ENCODE measurements around the gene KCTD18.

Gene KCTD18

DNA sequence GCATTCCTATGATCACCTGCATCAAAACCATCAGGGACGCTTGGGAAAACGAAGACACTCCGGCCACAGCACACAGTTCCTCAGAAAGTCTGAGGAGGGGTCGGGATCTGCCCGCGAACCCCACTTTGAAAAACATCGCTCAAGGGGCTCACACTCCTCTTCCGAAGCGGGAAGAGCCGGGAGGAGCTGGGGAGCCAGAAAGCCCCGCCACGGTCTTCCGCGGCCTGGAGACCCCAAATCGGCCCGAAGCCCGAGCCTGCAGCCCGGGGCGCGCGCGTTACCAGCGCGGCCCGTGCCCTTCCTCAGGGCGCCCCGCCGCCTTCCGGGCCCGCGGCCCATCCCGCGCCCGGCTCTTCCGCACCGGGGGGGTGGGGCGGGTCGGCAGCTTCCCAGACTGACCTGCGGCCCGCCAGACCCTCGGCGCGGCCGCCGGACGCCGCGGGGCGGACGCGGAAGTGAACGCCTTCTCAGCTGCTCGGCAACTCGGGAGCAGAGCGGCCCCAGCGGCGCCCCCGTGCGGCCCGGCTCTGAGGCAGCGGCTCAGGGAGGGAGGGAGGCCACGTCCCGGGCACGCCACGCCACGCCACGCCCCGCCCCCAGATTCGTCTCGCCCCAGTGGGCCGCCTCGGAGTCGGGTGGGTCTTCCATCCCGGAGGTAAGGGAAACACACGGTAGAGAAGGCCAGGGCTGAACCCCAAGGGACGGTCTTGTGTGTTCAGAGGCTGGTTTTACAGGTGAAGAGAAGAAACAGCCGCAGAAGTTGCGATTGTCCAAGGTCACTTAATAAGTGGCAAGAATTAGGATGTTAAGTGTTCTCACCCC is at the start of gene KCTD18:
Gene KCTD18, minus strand, starts transcription at position 457 of the 822 bp plus-strand sequence. CDS start 3,052 bp downstream, outside the sequence.
- DNase-seq, result peak; percentile 93

DNA sequence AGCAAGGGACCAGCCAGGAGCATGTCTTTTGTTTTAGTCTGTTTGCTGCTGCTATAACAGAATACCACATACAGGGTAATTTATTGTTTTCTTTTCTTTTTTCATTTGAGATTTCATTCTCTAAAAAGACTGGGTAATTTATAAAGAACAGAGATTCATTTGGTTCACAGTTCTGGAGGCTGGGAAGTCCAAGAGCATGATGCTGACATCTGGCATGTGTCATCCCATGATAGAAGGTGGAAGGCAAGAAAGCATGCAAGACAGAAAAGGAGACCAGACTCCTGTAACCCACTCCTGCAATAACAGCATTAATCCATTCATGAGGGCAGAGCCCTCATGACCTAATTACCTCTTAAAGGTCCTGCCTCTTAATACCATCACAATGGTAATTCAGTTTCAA is 30.9 kb upstream of the KCTD18 start:
- DNase-seq, result no peak

DNA sequence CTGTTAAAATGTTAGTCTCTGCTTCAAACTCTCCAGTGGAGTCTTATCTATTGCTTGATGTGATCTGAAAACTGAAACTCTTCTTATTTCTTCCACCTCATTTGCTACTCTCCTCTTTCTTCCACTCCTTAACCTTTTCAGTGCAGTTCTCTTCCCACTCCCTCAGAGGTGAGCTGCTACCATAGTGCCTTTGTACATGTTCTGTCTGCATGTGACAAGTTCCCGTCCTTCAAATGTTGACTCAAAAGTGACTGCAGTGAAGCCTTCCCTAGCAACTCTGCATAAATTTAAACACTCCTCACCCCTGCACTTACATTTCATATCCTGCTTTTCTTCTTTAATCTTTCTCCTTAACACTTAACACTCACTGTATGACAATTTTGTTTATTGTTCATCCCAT is 28.3 kb upstream of the KCTD18 start:
- DNase-seq, result no peak

DNA sequence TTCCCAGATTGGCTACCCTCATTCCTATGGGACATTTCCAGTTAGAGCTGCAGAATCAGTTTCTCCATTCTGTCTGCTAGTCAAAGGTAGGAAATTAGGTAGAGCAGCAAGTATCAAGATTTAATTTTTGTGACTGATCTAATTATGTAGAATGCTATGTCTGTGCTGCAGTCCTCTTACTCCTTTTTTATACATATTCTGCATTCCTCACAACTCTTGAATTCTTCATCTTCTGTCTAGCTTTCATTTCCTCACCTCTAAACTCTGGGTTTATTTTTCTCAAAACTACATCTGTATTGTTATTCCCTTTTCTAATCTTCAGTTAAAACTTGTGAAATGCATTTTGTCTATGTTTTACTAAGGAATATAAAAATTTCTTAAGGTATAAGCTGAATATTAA is 24.7 kb upstream of the KCTD18 start:
- DNase-seq, result no peak

DNA sequence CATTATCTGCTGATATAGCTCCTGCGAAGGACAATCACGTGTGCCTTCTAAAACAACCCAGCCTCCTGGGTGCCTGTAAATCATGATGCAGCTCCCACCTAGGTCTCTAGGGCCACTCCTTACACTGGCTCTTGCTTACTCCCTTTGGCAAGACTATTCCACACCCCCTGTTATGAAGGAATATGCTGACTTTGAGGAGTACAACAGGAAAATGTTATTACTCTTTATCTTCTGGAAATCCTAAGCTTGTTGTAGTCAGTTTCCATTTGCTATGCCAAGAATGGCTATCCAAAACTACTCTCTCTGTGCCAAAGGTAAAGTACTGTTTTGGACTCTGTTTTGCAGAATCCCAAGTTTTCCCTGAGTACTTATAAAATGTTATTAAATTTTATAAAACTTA is 23.9 kb upstream of the KCTD18 start:
- no peak for DNase-seq

DNA sequence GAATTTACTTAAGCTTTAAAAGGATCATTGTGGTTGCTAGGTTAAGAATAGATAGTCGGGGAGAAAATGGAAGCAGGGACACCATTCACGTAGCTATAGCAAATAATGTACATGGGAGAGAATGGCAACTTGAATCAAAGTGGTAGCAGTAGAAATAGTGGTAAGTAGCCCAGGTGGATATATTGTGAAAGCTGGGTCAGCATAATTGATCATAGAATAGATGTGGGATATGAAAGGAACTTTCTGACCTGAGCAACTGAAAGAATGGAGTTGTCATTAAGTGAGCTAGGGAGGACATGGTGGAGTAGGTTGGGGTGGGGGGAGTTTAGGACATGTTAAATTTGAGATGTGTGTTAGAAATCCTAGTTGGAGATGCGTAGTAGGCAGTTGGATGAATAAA is 18.4 kb upstream of the KCTD18 start:
- no peak for DNase-seq

DNA sequence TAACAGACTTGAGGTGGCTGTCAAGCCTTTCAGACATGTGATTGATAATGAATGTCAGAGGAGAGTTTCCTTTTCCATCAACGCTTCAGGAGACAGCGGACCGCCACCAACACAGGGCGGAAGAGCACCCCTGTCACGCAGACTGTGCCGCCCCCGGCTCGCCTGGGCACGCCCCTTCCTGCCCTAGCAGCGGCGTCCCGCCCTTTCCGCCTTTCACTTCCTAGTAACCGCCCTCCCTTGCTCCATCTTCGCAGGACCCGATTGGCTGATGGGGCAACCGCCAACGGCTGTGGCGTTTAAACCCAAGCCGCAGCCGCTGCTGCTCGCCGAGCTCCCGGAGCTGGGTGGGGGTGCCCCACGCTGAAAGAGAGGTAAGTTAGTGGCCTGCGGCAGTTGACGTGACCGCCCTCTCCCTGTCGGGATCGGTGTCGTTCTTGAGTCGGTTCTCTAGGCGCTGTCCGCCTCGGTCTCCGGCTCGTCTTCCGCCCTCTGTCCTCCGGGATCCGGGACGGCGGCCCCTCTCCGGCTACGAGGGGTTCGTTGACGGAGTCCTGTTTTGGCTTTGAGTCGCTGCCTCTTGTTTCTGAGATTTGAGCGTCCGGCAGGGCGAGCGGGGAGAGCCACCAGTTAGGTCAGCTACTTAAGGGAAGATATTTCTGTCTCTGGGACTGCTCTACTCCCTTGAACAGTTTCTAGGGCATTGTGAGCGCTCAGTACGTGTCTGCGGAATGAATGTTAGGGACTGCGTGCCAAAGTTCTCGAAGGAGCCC is 16.2 kb upstream of the KCTD18 start, which contains the start of gene SGO2:
Gene SGO2, plus strand, starts transcription at position 326 of the 770 bp plus-strand sequence. CDS start 6,769 bp downstream, outside the sequence.
- DNase-seq, result peak; percentile 95

DNA sequence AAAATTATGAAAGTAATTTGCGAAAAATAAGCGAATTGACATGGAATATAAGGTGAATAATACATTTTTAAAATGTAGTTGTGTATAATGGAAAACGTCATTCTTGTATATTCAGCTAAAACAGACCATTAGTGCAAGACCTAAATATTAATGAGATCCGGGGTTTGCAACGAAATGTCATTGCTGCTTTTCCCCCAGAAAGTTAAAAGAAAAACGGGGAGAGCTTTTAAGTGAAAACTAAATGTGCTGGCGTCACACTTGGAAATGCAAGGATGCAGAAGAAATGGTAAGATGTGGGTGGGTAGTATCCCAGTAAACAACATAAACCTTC is 15.6 kb upstream of the KCTD18 start:
- no peak for DNase-seq

DNA sequence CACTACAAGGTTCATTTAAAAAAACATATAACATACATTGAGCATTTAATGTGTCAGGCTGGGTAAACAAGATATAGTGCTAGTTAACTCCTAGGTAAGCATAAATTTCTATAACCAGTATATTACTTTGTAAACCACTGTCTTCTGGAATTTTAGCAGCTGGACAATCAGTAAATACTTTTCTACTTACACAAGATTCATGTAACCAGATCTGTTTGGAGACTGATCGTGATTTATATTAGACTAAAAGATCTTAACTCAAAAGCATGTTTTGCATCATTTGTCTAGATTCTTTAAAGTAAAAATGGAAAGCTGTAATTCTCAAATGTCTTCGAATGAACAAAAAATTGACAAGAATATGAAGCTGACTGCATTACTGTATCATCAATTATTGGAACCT is 15.2 kb upstream of the KCTD18 start:
- no peak for DNase-seq

DNA sequence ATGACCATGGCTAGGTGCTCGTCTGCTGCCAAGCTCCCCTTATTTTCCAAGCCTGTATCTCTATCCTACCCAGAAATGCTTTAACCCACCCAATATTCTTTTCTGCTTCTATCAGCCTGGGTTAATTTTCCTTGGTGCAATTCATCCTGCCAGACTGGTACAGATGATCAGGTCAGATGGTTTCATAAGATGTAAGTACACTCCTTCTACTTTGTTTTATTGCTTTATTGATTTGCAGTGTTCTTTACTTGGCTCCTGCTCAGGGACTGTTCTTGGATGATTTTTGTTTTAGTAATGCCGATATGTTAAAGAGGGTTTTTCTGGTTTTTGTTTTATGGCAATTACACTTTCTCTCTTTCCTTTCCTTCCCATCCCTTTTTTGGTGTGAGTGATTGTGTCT is 13.7 kb upstream of the KCTD18 start:
- no peak for DNase-seq

DNA sequence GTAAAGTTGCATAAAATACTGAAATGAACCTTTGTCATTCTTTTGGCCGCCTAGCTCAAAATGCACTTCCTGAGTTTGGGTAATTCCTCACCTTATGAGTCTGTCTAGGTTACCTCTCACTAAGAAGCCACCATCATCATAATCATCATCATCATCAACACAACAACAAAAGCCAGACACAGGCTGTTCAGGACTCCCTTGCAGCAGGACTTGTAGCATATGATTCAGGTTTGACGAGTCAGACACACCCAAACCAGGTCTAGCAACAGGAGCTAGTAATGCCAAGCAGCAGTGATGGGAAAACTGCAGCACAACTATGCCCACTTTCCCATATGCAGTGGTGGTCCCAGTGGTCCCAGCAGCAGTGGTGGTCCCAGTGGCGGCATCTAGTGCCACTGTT is 13.3 kb upstream of the KCTD18 start:
- DNase-seq, result no peak

DNA sequence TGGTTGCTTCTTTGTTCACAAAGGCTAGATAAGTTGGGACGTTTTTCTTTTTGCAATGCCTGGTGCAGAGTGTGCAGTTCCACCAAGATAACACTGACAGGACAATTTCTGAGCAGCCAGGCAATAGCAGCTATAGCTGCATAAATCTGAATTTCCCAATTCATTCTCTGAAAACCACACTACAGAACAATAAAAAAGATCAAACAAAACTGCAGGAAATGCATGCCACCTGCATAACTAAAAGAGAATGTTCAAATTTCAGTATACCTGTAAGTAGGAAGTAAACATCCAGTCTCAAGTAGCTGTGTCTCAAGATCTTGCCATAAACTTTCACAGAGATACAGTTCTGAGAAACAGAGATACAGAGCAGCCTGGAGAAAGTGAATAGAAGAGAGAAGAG is 5.3 kb upstream of the KCTD18 start:
- no peak for DNase-seq

DNA sequence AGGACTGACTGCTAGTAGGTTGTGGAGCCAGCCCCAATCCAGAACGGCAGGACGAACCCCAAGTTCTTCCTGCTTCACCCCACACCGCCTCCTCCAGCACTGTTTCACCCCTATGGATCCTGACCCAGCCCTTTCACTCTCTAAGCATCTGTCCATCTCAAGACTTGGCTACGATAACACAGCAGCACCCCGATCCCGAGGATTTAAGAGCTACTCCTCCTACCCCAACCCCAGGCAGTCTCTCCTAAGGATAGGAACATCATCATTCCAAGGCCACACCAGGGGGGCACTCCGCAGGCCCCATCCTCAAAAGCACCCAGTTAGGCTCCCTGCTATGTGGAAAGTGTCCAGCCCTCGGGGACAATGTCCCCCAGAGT is 645 bp downstream of the KCTD18 start:
- no peak for DNase-seq

DNA sequence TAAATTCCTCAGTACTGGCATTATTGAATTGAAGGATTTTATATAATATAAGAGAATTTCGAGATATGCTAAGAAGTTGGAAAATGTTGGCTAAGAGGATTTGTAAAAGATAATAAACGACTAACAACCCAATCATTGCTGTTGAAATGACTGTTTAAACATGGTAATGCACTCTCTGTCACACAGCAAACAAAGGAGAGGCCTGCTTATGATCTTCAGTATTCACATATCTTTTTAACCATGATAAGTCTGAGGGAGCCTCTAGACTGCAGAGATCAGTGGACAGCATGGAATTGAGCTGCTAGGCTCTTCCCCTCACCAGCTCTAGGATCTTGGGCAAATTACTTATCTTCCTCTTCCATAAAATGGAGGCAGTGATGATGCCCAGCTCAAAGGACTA is 2.7 kb downstream of the KCTD18 start:
- DNase-seq, result no peak

DNA sequence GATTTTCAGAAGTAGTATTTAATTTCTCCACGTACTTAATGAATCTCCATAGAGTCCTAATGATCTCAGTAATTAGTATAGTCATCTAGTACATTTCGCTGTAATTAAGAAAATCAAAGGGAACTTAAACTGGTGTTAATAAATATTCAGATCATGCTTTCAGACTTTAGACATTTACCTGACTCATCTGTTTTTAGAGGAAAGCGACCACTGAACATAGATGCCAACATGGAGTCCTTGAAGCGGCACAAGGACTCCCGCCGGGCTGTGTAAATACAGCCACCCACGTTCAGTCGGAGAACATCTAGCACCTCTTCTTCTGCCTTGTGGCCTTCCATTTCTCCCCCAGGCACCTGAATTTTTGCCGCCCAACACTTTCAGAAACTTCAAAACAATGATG is 3.2 kb downstream of the KCTD18 start:
- no peak for DNase-seq

DNA sequence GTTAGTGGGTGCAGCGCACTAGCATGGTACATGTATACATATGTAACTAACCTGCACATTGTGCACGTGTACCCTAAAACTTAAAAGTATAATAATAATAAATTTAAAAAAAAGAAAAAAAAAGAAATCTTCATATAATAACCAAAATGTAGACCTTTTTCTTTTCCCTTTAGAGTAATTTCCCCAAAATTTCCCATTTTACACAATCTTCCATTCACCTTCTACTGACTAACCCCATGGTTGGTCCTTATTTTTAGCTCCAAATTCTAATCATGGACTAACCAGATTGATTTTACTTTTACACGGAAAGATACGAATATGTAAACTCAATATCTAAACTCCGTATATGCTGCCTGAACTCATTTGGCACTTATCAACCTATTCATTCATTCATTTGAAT is 7.7 kb downstream of the KCTD18 start:
- no peak for DNase-seq

DNA sequence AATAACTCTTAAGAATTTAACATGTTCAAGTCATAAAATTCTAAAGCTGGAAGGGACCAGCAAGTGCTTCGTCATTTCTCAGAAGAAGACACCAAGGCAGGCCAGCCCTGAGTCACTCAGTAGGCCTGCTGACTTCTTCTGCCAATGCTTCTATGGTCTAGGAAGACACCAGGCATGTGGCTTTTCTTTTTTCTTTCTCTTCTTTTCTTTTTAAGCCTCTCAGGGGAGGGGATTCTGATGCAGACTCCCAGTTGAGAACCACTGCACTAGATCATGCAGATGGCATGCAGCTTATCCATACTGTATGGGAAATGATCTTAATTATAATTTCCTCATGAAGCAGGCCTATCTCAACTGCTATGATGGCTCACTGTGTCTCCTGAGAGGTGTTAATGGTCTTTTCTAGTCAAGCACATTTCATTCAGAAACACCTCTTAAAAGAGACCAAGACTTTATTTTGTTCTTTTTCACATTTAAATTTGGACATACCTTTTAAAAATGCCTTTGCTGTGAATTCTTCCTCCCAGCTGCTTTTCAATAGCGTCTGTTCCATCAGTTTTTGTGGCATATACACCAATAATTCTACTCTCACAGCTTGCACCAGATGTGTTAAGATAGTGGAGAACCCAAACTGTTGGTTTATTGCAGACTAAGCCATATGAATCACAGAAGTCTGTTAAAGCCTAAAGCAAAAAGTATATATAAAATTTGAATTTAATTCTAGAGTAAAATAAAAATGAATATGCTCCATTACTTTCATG is 11.3 kb downstream of the KCTD18 start:
- no peak for DNase-seq

DNA sequence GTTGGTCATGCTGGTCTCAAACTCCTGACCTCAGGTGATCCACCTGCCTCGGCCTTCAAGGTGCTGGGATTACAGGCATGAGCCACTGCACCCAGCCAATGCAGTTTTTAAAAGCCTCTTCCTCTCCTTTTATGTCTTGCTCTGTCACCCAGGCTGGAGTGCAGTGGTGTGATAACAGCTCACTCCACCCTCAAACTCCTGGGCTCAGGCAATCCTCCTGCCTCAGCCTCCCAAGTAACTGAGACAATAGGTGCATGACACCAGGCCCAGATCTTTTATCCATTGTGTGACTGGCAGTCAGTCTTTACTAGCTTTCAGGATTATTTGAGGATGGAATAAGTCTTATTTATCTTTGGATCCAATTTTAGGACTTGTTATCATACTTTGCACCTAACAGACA is 13.2 kb downstream of the KCTD18 start:
- no peak for DNase-seq

DNA sequence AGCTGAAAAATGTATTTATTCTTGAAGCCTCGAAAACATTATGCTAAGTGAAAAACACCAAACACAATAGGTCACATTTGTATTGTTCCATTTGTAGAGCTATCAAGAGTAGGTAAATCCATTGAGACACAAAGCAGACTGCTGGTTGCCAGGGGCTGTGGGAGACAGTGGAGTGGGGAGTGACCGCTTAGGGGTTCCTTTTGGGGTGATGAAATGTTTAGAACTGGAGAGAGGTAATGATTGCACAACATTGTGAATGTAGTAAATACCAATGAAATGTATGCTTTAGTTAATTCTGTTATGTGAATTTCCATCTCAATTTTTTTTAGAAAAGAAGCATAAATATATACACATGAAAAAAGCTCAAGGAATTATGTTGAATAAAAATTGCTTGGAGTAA is 15.8 kb downstream of the KCTD18 start:
- DNase-seq, result no peak

DNA sequence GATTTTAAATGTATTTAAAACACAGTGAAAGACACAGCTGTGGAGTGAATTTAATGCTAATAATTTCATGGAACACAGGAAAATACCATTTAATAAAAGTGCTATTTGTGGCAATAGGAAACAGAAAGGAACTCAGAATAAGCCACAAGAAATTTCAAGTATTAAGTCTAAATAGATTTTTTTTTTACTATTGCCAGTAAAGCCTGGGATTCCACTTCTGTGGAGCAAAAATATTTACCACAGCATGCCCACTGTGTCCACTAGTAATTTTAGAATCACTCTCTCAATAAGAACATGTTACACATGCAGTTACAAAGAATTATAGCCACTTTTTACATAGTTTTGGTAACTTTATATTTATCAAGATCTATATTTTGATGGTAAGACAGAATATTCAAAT is 17.2 kb downstream of the KCTD18 start:
- no peak for DNase-seq

DNA sequence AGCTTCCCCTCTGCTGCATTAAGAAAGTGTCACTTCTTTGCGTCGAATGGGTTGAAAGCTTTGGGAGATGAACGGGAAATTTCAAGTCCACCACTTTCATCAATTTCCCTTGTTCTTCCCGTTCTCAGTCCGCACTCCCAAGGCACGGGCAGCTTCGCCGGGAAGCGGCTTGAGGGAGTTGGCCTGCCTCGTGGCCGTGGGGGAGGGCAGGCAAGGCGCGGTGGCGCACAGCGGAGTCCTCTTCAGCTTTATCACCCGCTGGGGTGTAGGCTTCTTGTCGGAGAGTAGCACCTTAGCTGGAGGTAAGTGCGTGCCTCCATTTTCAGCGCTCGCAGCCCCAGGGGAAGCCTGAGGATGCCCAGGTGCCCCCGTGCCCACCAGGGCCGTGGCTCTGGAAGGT is 19.9 kb downstream of the KCTD18 start:
- DNase-seq, result no peak

DNA sequence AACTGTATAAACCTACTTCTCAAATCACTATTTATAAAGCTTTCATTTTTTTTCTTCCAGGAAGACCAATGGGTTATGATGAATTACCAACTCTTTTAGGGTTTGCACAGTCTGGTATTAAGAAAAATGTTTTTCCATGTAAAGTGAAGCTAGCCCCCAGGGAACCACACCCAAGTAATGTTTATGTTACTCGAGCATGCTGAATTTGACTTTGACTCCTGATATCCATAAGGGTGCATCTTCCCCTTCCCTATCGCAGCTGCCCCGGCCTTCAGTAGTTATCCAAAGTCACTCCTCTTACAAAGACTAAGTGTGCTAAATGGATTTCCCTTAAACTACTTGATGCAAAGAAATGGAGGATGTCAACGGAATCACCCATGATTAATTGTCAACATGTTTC is 21.7 kb downstream of the KCTD18 start:
- DNase-seq, result no peak

DNA sequence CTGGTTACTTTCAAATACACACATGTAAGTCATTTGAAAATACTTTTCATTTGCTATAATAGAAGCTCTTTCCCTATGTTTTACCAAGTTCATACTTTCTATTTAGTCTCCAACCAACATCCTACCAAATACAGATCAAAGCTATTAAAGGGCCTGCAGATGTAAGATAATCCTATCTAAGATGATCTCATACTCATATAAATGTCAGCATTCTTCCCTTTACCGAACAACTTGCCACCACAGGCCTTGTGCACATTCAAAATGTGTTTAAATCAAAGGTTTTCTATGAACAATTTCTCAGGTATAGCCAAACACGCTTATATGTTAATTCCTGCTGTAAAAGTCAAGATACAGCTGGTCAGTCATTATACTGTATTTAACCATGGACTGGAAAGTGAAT is 23.3 kb downstream of the KCTD18 start:
- no peak for DNase-seq

DNA sequence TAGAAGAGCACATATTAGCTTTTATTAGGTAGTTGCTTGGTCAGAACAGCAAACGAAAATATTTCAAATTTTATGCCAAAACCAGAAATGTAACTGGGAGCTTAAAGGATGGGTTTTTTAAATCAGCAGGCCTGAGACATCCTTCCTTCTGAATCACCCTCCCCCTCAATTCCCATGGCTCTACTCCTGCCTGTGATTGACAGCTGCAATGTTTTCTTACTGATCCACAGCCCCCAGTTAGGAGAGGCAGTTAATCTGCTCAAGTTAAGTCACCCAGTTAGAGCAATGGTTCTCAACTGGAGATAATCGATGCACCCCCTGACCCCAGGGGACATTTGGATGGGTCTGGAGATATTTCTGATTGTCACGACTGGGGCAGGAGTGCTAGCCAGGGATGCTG is 24.9 kb downstream of the KCTD18 start:
- DNase-seq, result no peak
